ENCODE measurements around the gene TBC1D3H. TPM values are rescaled to one million over a fixed set of nuclear protein-coding genes. Genes with fewer than 3 reads are reported as not detected.
"Not testable (repeated sequence)": the region's sequence is repeated elsewhere in the genome, so short reads cannot be mapped to it uniquely, and the experiment has no call there.

TBC1D3H gene
- total RNA-seq, result not detected

DNA sequence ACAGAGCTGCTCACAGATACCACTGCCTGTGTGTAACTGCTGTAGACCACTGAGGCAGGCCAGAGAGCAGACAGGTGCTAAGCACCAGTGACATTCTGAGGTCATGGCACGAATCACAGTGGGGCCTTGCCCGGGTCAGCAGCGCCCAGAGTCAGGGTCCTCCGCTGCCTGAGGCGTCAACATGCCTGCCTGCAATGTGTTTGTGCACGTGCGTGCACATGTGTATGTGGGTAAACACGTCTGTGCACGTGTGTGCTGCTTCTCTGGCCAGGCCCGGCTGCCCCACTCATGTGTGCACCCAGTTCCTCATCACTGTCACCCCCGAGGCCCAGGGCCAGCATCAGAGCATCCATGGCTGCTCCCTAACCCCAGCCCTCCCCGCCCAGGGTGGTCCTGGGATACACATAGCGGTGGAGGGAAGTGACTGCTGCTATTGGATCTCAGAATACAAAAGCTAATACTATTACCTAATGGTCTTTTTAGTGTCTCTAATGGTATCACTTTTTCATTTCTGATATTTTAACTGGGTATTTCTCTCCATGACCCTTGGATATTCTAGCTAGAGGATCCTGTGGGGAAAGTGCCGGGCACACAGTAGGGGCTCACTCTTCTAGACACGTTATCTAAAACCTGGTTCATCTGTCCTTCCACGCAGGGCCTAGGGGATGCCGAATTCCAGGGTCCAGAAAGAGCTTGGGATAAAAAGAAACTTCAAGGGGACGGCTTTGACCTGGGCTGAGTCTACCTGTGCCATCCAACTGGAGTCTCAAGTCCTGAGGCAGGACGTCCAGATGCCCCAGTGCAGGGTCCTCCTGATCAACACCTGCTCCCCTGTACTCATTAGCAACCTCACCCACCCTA lies at the start of gene TBC1D3H:
Gene TBC1D3H, minus strand, starts transcription at position 51 of the 861 bp plus-strand sequence. CDS start 1,540 bp downstream, outside the sequence.
- intact Hi-C loops (cut with DNase I), result not testable (repeated sequence)

DNA sequence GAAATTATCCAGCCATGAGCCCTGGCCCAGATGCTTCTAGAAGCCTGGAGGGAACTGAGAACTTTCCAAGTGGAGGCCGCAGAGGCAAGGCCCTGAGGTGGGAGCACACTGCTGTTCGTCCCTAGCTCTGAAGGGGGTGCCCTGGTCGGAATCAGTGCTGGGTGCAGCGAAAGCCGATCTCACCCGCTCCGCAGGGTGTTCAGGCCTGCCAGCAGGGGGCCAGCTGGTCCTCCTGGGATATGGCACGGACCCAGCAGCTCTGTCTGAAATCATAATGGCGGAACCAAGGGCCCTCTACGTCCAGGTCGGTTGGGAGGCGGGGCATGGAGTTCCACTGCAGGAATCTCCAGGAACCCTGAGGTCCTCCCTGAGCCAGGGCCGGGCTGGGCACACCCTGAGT lies 40.7 kb upstream of the TBC1D3H start:
- H3K27ac ChIP-seq (replicated peaks in 1 of 4); DNase-seq (ENCODE audit: extremely low spot score); H3K36me3 ChIP-seq; H3K4me1 ChIP-seq; H3K27me3 ChIP-seq; H3K4me3 ChIP-seq; intact Hi-C loops (cut with DNase I); H3K9me3 ChIP-seq: not testable (repeated sequence)
- no CpG with 5 or more reads among the region's 13 CpGs for WGBS

More for the DNA sequence above, at the start of gene TBC1D3H:
- H3K36me3 ChIP-seq; H3K27me3 ChIP-seq; H3K4me3 ChIP-seq; H3K4me1 ChIP-seq; H3K27ac ChIP-seq (replicated peaks in 1 of 4); H3K9me3 ChIP-seq: not testable (repeated sequence)
- peak; percentile 37 for DNase-seq (ENCODE audit: extremely low spot score)
- WGBS, result 57% methylated on average over 7 of the region's 19 CpGs

GRCh38 chr17:36415180-36415941 lies 27.1 kb upstream of the TBC1D3H start:
- H3K27ac ChIP-seq (replicated peaks in 1 of 4); intact Hi-C loops (cut with DNase I); H3K36me3 ChIP-seq; H3K9me3 ChIP-seq; H3K4me1 ChIP-seq; H3K27me3 ChIP-seq; H3K4me3 ChIP-seq; DNase-seq (ENCODE audit: extremely low spot score): not testable (repeated sequence)
- no CpG with 5 or more reads among the region's 2 CpGs for WGBS

DNA sequence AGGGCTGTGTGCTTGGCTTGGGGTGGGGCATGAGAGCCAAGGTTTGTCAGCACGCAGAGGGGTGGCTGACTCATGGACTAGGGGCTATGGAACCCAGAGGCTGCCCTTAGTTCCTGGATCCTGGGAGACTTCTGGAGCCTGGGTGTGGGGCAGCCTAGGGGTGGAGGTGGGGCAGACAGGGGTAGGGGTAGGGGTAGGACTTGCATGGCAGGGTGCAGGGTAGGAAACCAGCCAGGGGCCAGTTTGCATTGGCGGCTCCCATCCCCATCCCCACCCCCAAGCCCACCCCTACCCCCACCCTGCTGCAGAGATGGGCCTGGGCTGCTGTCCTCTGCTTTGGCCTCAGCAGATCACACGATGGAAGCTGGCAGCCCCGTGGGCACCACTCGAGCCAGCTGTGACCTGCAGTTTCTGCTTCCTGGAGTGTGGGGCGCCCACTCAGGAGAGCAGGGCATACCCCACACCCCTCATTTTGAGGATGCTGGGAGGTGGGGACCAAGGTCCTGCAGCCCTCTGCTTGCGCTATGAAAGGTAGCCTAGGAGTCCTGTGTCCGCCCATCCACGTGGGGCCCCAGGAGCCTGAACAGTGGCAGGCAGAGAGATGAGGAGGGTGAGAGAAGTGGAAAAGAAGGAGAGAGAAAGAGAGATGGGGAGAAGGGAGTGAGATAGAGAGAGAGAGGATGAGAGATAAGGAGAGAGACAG lies 2.9 kb upstream of the TBC1D3H start:
- H3K9me3 ChIP-seq; H3K27ac ChIP-seq (replicated peaks in 1 of 4); DNase-seq (ENCODE audit: extremely low spot score); H3K36me3 ChIP-seq; H3K27me3 ChIP-seq; H3K4me3 ChIP-seq; H3K4me1 ChIP-seq; intact Hi-C loops (cut with DNase I): not testable (repeated sequence)
- WGBS, result no CpG with 5 or more reads among the region's 9 CpGs

DNA sequence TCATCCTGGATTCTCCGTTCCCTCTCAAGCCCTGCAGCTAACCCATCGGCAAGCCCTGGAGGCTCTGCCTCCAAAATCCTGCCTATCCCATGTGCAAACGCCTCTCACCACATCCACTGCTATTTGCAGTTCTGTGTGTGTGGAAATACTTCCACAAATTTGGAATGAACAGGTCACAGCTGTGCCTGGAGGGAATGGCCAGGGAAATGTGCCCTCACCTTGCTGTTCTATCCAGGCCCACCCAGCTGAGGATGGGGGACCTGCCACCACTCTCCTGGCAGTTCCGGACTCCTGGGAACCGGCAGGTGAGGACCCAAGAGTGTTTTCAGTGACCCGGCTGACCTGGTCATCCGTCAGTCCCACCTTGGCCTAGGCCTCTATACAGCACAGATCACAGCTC lies 12.3 kb downstream of the TBC1D3H start:
- DNase-seq (ENCODE audit: extremely low spot score); H3K4me1 ChIP-seq; H3K9me3 ChIP-seq; H3K27me3 ChIP-seq; H3K4me3 ChIP-seq; H3K36me3 ChIP-seq; H3K27ac ChIP-seq (replicated peaks in 1 of 4); intact Hi-C loops (cut with DNase I): not testable (repeated sequence)
- no CpG with 5 or more reads among the region's 7 CpGs for WGBS

DNA sequence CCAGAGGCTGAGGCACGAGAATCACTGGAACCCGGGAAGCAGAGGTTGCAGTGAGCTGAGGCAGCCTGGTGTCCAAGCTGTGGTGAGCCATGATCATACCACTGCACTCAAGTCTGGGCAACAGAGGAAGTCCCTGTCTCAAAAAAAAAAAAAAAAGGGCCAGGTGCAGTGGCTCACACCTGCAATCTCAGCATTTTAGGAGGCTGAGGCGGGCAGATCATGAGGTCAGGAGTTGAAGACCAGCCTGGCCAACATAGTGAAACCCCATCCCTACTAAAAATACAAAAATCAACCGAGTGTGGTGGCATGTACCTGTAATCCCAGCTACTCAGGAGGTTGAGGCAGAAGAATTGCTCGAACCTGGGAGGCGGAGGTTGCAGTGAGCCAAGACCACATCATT lies 25.7 kb downstream of the TBC1D3H start:
- H3K36me3 ChIP-seq; H3K27me3 ChIP-seq; H3K9me3 ChIP-seq; H3K4me3 ChIP-seq; H3K27ac ChIP-seq (replicated peaks in 1 of 4); H3K4me1 ChIP-seq; DNase-seq (ENCODE audit: extremely low spot score); intact Hi-C loops (cut with DNase I): not testable (repeated sequence)
- WGBS, result 87% methylated on average over 3 of the region's 6 CpGs

Small RNA genes lying within 50 kb of the gene (small RNA-seq; reads per million reads assigned to genes)
- 0 reads per million in 3 donors for gene RNU6-1192P

Other genes with a start within 250 kb of the TBC1D3H start
- gene TBC1D3B, start 211.8 kb downstream of the TBC1D3H start, total RNA-seq, result 1 to 10 TPM in 3 of 4 donors, not detected in 1; 2.1 to 5.8 (median 2.7) TPM
- not detected for gene CCL3L1, start 191.7 kb downstream of the TBC1D3H start, total RNA-seq
- gene CCL4L2, start 177.4 kb downstream of the TBC1D3H start, total RNA-seq, result under 1 TPM in 1 of 4 donors, not detected in 3; 0.80 TPM
- gene TBC1D3I, start 123.9 kb downstream of the TBC1D3H start, total RNA-seq, result under 1 TPM in 1 of 4 donors, not detected in 3; 0.19 TPM
- not detected for gene TBC1D3G, start 64.6 kb downstream of the TBC1D3H start, total RNA-seq
- 10 to 100 TPM; 18.4 to 35.1 (median 25.8) TPM for gene ZNHIT3, start 98.2 kb upstream of the TBC1D3H start, total RNA-seq
- 10 to 100 TPM; 29.5 to 68.1 (median 44.3) TPM for gene MYO19, start 146.4 kb upstream of the TBC1D3H start, total RNA-seq
- gene PIGW, start 146.6 kb upstream of the TBC1D3H start, total RNA-seq, result 1 to 10 TPM; 2.5 to 6.5 (median 4.4) TPM
- 10 to 100 TPM; 41.6 to 55.8 (median 54.2) TPM for gene GGNBP2, start 156.5 kb upstream of the TBC1D3H start, total RNA-seq
- gene DHRS11, start 203.4 kb upstream of the TBC1D3H start, total RNA-seq, result 1 to 10 TPM; 5.3 to 7.1 (median 6.0) TPM
- gene MRM1, start 213.1 kb upstream of the TBC1D3H start, total RNA-seq, result 10 to 100 TPM in 1 of 4 donors, 1 to 10 TPM in 3; 6.2 to 10.8 (median 8.5) TPM